MV-4-11 (cell line): Measurements from ENCODE around the gene ACTR1A.
A peak's percentile ranks its signal among the peaks of the same experiment; 100 is the strongest.
"Not testable (repeated sequence)": the region's sequence is repeated elsewhere in the genome, so short reads cannot be mapped to it uniquely, and the experiment has no call there.

ENCODE experiments used
- DNase-seq: peaks from one replicate; lab custom pipeline; 2025; lab: John Stamatoyannopoulos, UW

ACTR1A gene

GRCh38 chr10:102502337-102503151, at the start of gene ACTR1A:
Gene ACTR1A, minus strand, starts transcription at chr10:102502712. Its CDS starts 65 bp downstream, at chr10:102502647.
- DNase-seq: peak; percentile 98

GRCh38 chr10:102550636-102551210, 48.2 kb upstream of the ACTR1A start:
- DNase-seq: no peak

- no peak for DNase-seq
Observed at GRCh38 chr10:102549549-102549948, 47.0 kb upstream of the ACTR1A start.

GRCh38 chr10:102546606-102547320, 44.3 kb upstream of the ACTR1A start:
- peak; percentile 65 for DNase-seq

GRCh38 chr10:102545997-102546396, 43.5 kb upstream of the ACTR1A start:
- DNase-seq: no peak

- no peak for DNase-seq
Observed at GRCh38 chr10:102545265-102545871, 42.9 kb upstream of the ACTR1A start.

- no peak for DNase-seq
Observed at GRCh38 chr10:102542800-102543418, 40.4 kb upstream of the ACTR1A start.

- peak; percentile 9 for DNase-seq
Observed at GRCh38 chr10:102540023-102540422, 37.5 kb upstream of the ACTR1A start.

- no peak for DNase-seq
Observed at GRCh38 chr10:102538811-102539210, 36.3 kb upstream of the ACTR1A start.

GRCh38 chr10:102537948-102538347, 35.4 kb upstream of the ACTR1A start:
- no peak for DNase-seq

GRCh38 chr10:102537367-102537766, 34.9 kb upstream of the ACTR1A start:
- DNase-seq: peak; percentile 61

- DNase-seq: no peak
Observed at GRCh38 chr10:102535481-102536147, 33.1 kb upstream of the ACTR1A start.

GRCh38 chr10:102534966-102535365, 32.5 kb upstream of the ACTR1A start:
- DNase-seq: not testable (repeated sequence)

- no peak for DNase-seq
Observed at GRCh38 chr10:102534333-102534732, 31.8 kb upstream of the ACTR1A start.

GRCh38 chr10:102527546-102527945, 25.0 kb upstream of the ACTR1A start:
- DNase-seq: no peak

GRCh38 chr10:102524746-102525145, 22.2 kb upstream of the ACTR1A start:
- no peak for DNase-seq

GRCh38 chr10:102523250-102524029, 20.9 kb upstream of the ACTR1A start:
- DNase-seq: no peak

GRCh38 chr10:102522874-102523249, 20.4 kb upstream of the ACTR1A start:
- DNase-seq: no peak

- no peak for DNase-seq
Observed at GRCh38 chr10:102519246-102519825, 16.8 kb upstream of the ACTR1A start.

- DNase-seq: no peak
Observed at GRCh38 chr10:102517553-102517952, 15.0 kb upstream of the ACTR1A start.
